GM23248 (cell line): ENCODE data around the gene RTP1. TPM values are rescaled to one million over a fixed set of nuclear protein-coding genes. Genes with fewer than 3 reads are reported as not detected.
A peak's percentile ranks its signal among the peaks of the same experiment; 100 is the strongest.

Source experiments
- DNase-seq: peaks from one replicate; pipeline ENCODE4 v3.0.0-alpha.2; 2015
- H2AFZ ChIP-seq: fragments of 200-600 bp; sonication (generic); 2 replicates; pipeline ENCODE4 v1.6.1; 2016; ENCODE audit warnings: antibody characterized with exemption
- H3F3A ChIP-seq: fragments of 200-600 bp; sonication (generic); 2 replicates; pipeline ENCODE4 v1.6.1; 2016; ENCODE audit warnings: mild to moderate bottlenecking, antibody characterized with exemption, mixed run types; ENCODE audit not compliant: insufficient read depth
- H3K27ac ChIP-seq: fragments of 200-600 bp; sonication (generic); 2 replicates; pipeline ENCODE4 v1.5.1; 2016; ENCODE audit warnings: mild to moderate bottlenecking
- H3K27me3 ChIP-seq: fragments of 200-600 bp; sonication (generic); replicated peaks from 2 replicates; pipeline ENCODE4 v1.6.1; 2016; ENCODE audit warnings: mild to moderate bottlenecking; ENCODE audit not compliant: insufficient read depth
- H3K36me3 ChIP-seq: fragments of 200-600 bp; sonication (generic); 2 replicates; pipeline ENCODE4 v1.6.1; 2016; ENCODE audit warnings: low read depth, mild to moderate bottlenecking
- H3K4me1 ChIP-seq: fragments of 200-600 bp; sonication (generic); 2 replicates; pipeline ENCODE4 v1.6.1; 2016; ENCODE audit warnings: mild to moderate bottlenecking; ENCODE audit not compliant: insufficient read depth
- H3K4me2 ChIP-seq: fragments of 200-600 bp; sonication (generic); one replicate; pipeline ENCODE4 v1.6.1; 2016; ENCODE audit warnings: mild to moderate bottlenecking; ENCODE audit not compliant: unreplicated experiment
- H3K4me3 ChIP-seq: fragments of 200-600 bp; sonication (generic); 2 replicates; pipeline ENCODE4 v1.5.1; 2016; ENCODE audit warnings: mild to moderate bottlenecking
- H3K79me2 ChIP-seq: fragments of 200-600 bp; sonication (generic); 2 replicates; pipeline ENCODE4 v1.6.1; 2016; ENCODE audit warnings: mild to moderate bottlenecking; ENCODE audit not compliant: insufficient read depth
- H3K9ac ChIP-seq: fragments of 200-600 bp; sonication (generic); 2 replicates; pipeline ENCODE4 v1.6.1; 2016; ENCODE audit warnings: mild to moderate bottlenecking
- H3K9me2 ChIP-seq: fragments of 200-600 bp; sonication (generic); 2 replicates; pipeline ENCODE4 v1.6.1; 2016; ENCODE audit warnings: mixed run types, mild to moderate bottlenecking, moderate library complexity; ENCODE audit not compliant: insufficient read depth
- H3K9me3 ChIP-seq: fragments of 200-600 bp; sonication (generic); one replicate; pipeline ENCODE4 v1.6.1; 2017; ENCODE audit warnings: low read depth
- H4K20me1 ChIP-seq: fragments of 200-600 bp; sonication (generic); 2 replicates; pipeline ENCODE4 v1.6.0; 2016; ENCODE audit not compliant: insufficient read depth
- EZH2 ChIP-seq: fragments of 200-600 bp; sonication (generic); IDR thresholded peaks from 2 replicates; pipeline ENCODE4 v1.6.1; 2018; ENCODE audit warnings: antibody characterized with exemption, mild to moderate bottlenecking; ENCODE audit not compliant: insufficient read depth, poor library complexity, severe bottlenecking
- EZH2phosphoT487 ChIP-seq: fragments of 200-600 bp; sonication (generic); IDR thresholded peaks from 2 replicates; pipeline ENCODE4 v1.6.1; 2018; ENCODE audit warnings: antibody characterized with exemption, moderate library complexity, mild to moderate bottlenecking, low read depth; ENCODE audit not compliant: insufficient read depth
- WGBS, 2 experiments: methylation state at CpG; one replicate each; pipeline ENCODE4 v1.1.6; 2015 to 2017; ENCODE audit warnings: low lambda C conversion rate in 2 of 2, low coverage in 1 of 2; ENCODE audit errors: missing lambda C conversion rate in 2 of 2; 5-methylcytosine and 5-hydroxymethylcytosine counted together
- in situ Hi-C: fragments of 300-500 bp; cut with MboI; formaldehyde crosslinking; loops from 2 replicates; pipeline ENCODE4 v1.15.0; 2020
- polyA plus RNA-seq: library from polyadenylated mRNA; unstranded; fragments of >200 nt; fragmentation: Nextera tagmentation; extraction: Ambion mirVana; gene quantifications from 2 replicates; pipeline ENCODE4 v1.2.1, GENCODE V29; 2016
- total RNA-seq: library from RNA; depleted of rRNA; stranded (reverse); fragments of >200 nt; shearing (Covaris generic); gene quantifications from 2 replicates; pipeline ENCODE4 v1.2.3, GENCODE V29; 2014

The RTP1 gene
- total and polyA plus RNA-seq, 2 experiments from 2014 or later: not detected

- Histone ChIP-seq H3K27me3 (no peaks in the 10 kb centered on the region), H3K4me1 (peaks cover 46% of the 10 kb centered on the region), H3K9me3 (no peaks in the 10 kb centered on the region), H3K4me2 (peak overlapping the region; percentile 29), H3K4me3 (no peak overlapping the region), H3K9ac (no peak overlapping the region), H4K20me1 (no peaks in the 10 kb centered on the region), H3K36me3 (no peaks in the 10 kb centered on the region), H3F3A (peaks cover 15% of the 10 kb centered on the region), H3K79me2 (no peaks in the 10 kb centered on the region), H3K27ac (peak overlapping the region; percentile 45), H2AFZ (no peak overlapping the region), H3K9me2 (no peaks in the 10 kb centered on the region)
- peak; percentile 88 for DNase-seq
- WGBS, 2 experiments: 35 to 43% methylated on average over 5 of the region's 5 CpGs
- in situ Hi-C loops: no loop called here
- no peak for TF ChIP-seq EZH2phosphoT487
- TF ChIP-seq EZH2: no peak
Observed at GRCh38 chr3:187186801-187187421, 10.4 kb upstream of the RTP1 start.

- H3K9ac ChIP-seq: no peak overlapping the region
- H3K4me1 ChIP-seq: peaks cover 42% of the 10 kb centered on the region
- no peak overlapping the region for H2AFZ ChIP-seq
- no peaks in the 10 kb centered on the region for H3K36me3 ChIP-seq
- H3K9me2 ChIP-seq: no peaks in the 10 kb centered on the region
- in situ Hi-C loops: no loop called here
- H3K4me2 ChIP-seq: no peak overlapping the region
- no peak for DNase-seq
- no peaks in the 10 kb centered on the region for H3K27me3 ChIP-seq
- 5 to 20% methylated on average over 2 of the region's 2 CpGs for WGBS, 2 experiments
- H3K4me3 ChIP-seq: no peak overlapping the region
- H3F3A ChIP-seq: peaks cover 21% of the 10 kb centered on the region
- H3K79me2 ChIP-seq: no peaks in the 10 kb centered on the region
- TF ChIP-seq EZH2phosphoT487 (no peak), EZH2 (no peak)
- no peaks in the 10 kb centered on the region for H3K9me3 ChIP-seq
- no peak overlapping the region for H3K27ac ChIP-seq
- no peaks in the 10 kb centered on the region for H4K20me1 ChIP-seq
Observed at GRCh38 chr3:187188931-187189330, 8.4 kb upstream of the RTP1 start.

GRCh38 chr3:187191271-187191670 is 6.0 kb upstream of the RTP1 start:
- no peaks in the 10 kb centered on the region for H3K9me3 ChIP-seq
- no peak overlapping the region for H3K4me3 ChIP-seq
- DNase-seq: no peak
- H3K9me2 ChIP-seq: no peaks in the 10 kb centered on the region
- H4K20me1 ChIP-seq: no peaks in the 10 kb centered on the region
- no peak overlapping the region for H2AFZ ChIP-seq
- 52 to 57% methylated on average over 1 of the region's 1 CpG for WGBS, 2 experiments
- H3K9ac ChIP-seq: no peak overlapping the region
- no peaks in the 10 kb centered on the region for H3K79me2 ChIP-seq
- H3K4me1 ChIP-seq: peaks cover 43% of the 10 kb centered on the region
- H3F3A ChIP-seq: peaks cover 20% of the 10 kb centered on the region
- no peaks in the 10 kb centered on the region for H3K36me3 ChIP-seq
- TF ChIP-seq EZH2phosphoT487: no peak
- no peak for TF ChIP-seq EZH2
- in situ Hi-C loops: no loop called here
- H3K27ac ChIP-seq: no peak overlapping the region
- no peaks in the 10 kb centered on the region for H3K27me3 ChIP-seq
- H3K4me2 ChIP-seq: no peak overlapping the region

- Histone ChIP-seq H3K9ac (no peak overlapping the region), H3F3A (peaks cover 6% of the 10 kb centered on the region; the same call in 1 of the 2 replicates), H3K9me2 (no peaks in the 10 kb centered on the region), H3K27ac (peak overlapping the region; percentile 31), H3K79me2 (no peaks in the 10 kb centered on the region), H2AFZ (peak overlapping the region; percentile 63), H3K4me2 (peak overlapping the region; percentile 33), H3K9me3 (no peaks in the 10 kb centered on the region), H3K36me3 (no peaks in the 10 kb centered on the region), H3K4me1 (peaks cover 29% of the 10 kb centered on the region), H3K4me3 (no peak overlapping the region), H4K20me1 (no peaks in the 10 kb centered on the region), H3K27me3 (no peaks in the 10 kb centered on the region)
- TF ChIP-seq EZH2 (no peak), EZH2phosphoT487 (no peak)
- in situ Hi-C loops: no loop called here
- peak; percentile 40 for DNase-seq
Observed at GRCh38 chr3:187193181-187193580, 4.1 kb upstream of the RTP1 start.
